Measurements from ENCODE around the gene KIF14. TPM values are rescaled to one million over a fixed set of nuclear protein-coding genes. Genes with fewer than 3 reads are reported as not detected.

KIF14 gene
- total RNA-seq, 2 experiments from 2014 or later, result 13.7 to 13.9 TPM

DNA sequence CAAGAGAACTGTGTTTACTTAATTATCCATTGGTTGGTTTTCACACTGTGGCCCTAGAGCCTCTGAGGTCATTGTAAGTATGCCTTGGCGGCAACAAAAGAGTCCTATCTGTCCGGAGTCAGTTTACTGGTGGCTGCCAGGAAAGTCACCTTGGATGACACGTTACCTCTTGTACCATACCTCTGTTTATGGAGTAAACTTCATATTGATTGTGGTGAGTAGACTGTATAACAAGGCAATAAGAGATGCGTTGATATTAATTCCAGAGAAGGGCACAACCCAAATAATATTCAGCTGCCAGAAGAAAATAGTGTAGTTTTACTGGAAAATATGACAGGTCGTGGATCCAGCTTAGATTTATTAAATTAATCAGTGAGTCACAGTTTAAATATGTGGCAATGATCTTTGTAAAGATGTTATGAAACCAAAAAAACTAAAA is 20.4 kb upstream of the KIF14 start:
- Mint-ChIP-seq H3K4me3 (no peak overlapping the region), H3K4me1 (ENCODE audit: low read depth) (peaks cover 4% of the 10 kb centered on the region), H3K9me3 (no peaks in the 10 kb centered on the region), H3K36me3 (ENCODE audit: low read depth) (peaks cover 3% of the 10 kb centered on the region), H3K27me3 (no peaks in the 10 kb centered on the region), H3K27ac (no peak overlapping the region)
- intact Hi-C loops (cut with micrococcal nuclease), result no loop called here
- ATAC-seq (no peak), DNase-seq (no peak)
- CTCF ChIA-PET, result interaction anchor here (1.1 kb wide), 1 partner anchor 10 kb away, joined by 3 read pairs; no protein-coding TSS in a partner anchor
- TF ChIP-seq, protein P1, sequence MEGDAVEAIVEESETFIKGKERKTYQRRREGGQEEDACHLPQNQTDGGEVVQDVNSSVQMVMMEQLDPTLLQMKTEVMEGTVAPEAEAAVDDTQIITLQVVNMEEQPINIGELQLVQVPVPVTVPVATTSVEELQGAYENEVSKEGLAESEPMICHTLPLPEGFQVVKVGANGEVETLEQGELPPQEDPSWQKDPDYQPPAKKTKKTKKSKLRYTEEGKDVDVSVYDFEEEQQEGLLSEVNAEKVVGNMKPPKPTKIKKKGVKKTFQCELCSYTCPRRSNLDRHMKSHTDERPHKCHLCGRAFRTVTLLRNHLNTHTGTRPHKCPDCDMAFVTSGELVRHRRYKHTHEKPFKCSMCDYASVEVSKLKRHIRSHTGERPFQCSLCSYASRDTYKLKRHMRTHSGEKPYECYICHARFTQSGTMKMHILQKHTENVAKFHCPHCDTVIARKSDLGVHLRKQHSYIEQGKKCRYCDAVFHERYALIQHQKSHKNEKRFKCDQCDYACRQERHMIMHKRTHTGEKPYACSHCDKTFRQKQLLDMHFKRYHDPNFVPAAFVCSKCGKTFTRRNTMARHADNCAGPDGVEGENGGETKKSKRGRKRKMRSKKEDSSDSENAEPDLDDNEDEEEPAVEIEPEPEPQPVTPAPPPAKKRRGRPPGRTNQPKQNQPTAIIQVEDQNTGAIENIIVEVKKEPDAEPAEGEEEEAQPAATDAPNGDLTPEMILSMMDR (IDR thresholded peaks at IDR 0.05), result no peak
- POLR2A ChIA-PET, result no interaction called here

DNA sequence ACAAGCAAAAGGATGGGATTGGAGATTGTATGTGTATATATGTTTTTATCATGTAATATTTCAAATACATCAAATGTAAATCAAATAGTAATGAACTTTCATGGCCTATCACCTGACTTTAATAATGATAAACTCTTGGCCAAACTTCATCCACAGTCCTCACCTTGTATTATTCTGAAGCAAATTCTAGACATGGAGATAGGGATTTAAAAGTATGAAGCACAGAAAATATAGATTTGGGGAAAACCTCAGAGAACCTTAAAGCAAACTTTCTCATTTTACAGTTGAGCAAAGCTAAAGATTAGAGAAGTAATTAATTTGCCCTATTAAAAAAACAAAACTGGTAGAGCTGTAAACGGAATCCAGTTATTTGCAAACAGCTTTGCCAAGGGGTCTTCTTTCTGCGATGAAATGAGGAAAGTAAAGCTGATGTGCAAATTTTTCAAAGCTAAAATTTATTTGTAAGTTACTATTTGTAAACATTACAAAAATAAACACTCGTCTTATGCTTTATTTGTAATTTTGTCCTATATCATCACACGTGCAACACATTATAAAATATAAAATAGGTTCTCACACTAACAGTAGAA is 19.9 kb upstream of the KIF14 start:
- H3K36me3 Mint-ChIP-seq (ENCODE audit: low read depth), result peaks cover 3% of the 10 kb centered on the region
- TF ChIP-seq, protein P1 (IDR thresholded peaks at IDR 0.05), result no peak
- CTCF ChIA-PET, result no interaction called here
- H3K4me3 Mint-ChIP-seq, result no peak overlapping the region
- no peak overlapping the region for H3K27ac Mint-ChIP-seq
- DNase-seq (no peak), ATAC-seq (no peak)
- H3K4me1 Mint-ChIP-seq (ENCODE audit: low read depth), result peaks cover 4% of the 10 kb centered on the region
- intact Hi-C loops (cut with micrococcal nuclease), result no loop called here
- no peaks in the 10 kb centered on the region for H3K9me3 Mint-ChIP-seq
- H3K27me3 Mint-ChIP-seq, result no peaks in the 10 kb centered on the region
- POLR2A ChIA-PET, result no interaction called here

DNA sequence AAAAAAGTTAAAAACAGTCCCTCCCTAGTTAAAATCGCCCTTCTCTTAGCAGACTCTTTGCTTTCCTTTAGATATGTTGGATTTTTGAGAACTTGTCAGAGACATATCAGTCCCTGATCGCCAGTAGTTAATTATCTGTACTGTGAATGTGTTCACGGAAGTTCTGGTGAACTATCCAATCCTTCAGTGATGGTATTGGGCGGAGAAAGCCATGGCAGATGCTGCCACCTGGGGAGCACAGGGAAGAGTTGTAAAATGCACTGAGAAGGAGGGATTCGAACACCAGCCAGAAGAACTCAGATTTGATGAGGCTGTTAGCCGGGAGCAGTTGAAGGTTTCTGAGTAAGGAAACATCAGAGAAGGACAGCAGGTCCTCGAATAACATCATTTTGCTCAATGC is 17.5 kb upstream of the KIF14 start:
- intact Hi-C loops (cut with micrococcal nuclease), result no loop called here
- DNase-seq (no peak), ATAC-seq (no peak)
- POLR2A ChIA-PET, result interaction anchor here (1.3 kb wide), 1 partner anchor 31 kb away, joined by 3 read pairs; no protein-coding TSS in a partner anchor
- CTCF ChIA-PET, result no interaction called here
- H3K27me3 Mint-ChIP-seq, result no peaks in the 10 kb centered on the region
- TF ChIP-seq, protein P1 (IDR thresholded peaks at IDR 0.05), result no peak
- no peaks in the 10 kb centered on the region for H3K9me3 Mint-ChIP-seq
- peaks cover 4% of the 10 kb centered on the region for H3K4me1 Mint-ChIP-seq (ENCODE audit: low read depth)
- H3K4me3 Mint-ChIP-seq, result no peak overlapping the region
- no peak overlapping the region for H3K27ac Mint-ChIP-seq
- H3K36me3 Mint-ChIP-seq (ENCODE audit: low read depth), result no peaks in the 10 kb centered on the region

GRCh38 chr1:200636681-200637080 is 16.1 kb upstream of the KIF14 start:
- ATAC-seq (no peak), DNase-seq (no peak)
- H3K4me3 Mint-ChIP-seq, result no peak overlapping the region
- intact Hi-C loops (cut with micrococcal nuclease), result no loop called here
- H3K27me3 Mint-ChIP-seq, result no peaks in the 10 kb centered on the region
- peaks cover 4% of the 10 kb centered on the region for H3K4me1 Mint-ChIP-seq (ENCODE audit: low read depth)
- no peaks in the 10 kb centered on the region for H3K36me3 Mint-ChIP-seq (ENCODE audit: low read depth)
- POLR2A ChIA-PET, result no interaction called here
- CTCF ChIA-PET, result no interaction called here
- TF ChIP-seq, protein P1 (IDR thresholded peaks at IDR 0.05), result no peak
- no peak overlapping the region for H3K27ac Mint-ChIP-seq
- no peaks in the 10 kb centered on the region for H3K9me3 Mint-ChIP-seq

DNA sequence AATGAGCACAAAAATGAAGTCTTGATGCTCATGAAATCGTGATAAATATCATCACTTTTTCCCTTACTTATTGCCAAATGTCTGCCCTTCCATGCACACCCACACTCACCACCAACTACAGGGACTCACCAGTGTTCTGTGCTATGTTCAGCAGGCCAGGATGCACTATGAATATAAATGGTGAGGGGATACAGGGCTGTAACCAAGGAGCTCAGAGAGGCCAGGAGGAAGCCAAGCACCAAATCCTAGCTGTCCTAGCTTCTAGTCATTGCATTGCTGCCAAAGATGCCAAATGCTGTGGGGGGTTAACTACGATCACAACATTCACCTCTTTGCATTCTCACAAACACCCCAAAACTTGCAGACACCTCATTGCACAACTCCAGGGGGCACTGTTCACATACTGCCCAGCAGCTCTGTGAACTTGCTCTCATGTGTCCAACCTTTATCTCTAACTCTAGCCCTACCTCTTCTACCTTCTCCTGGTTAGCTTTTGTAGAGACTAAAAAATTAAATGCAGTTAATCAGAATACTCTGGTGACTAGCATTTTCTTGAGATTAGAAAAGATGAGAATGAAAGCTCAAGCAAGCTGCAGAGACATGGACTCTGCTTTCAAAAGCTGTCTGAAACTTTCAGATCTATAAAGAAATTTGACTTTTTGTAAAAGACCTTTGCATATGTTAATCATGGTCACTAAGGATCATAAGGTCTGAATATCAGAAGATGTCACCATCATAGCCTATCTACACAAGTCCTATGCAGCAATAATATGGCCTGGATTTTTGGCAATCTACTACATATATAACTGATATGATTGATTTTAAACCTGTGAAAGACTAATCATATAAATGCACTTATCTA is 13.9 kb upstream of the KIF14 start:
- no peak overlapping the region for H3K4me3 Mint-ChIP-seq
- TF ChIP-seq, protein P1 (IDR thresholded peaks at IDR 0.05), result no peak
- ChIA-PET POLR2A (interaction anchor here (0.5 kb wide), 1 partner anchor 229 kb away, joined by 3 read pairs; no protein-coding TSS in a partner anchor), CTCF (interaction anchor here (0.8 to 3.2 kb wide), 5 partner anchors 9 to 338 kb away, joined by 3 to 18 read pairs (median 3); no protein-coding TSS in a partner anchor)
- no peaks in the 10 kb centered on the region for H3K27me3 Mint-ChIP-seq
- no peaks in the 10 kb centered on the region for H3K9me3 Mint-ChIP-seq
- no peaks in the 10 kb centered on the region for H3K36me3 Mint-ChIP-seq (ENCODE audit: low read depth)
- H3K27ac Mint-ChIP-seq, result no peak overlapping the region
- DNase-seq (no peak), ATAC-seq (no peak)
- no peaks in the 10 kb centered on the region for H3K4me1 Mint-ChIP-seq (ENCODE audit: low read depth)
- intact Hi-C loops (cut with micrococcal nuclease), result no loop called here
